IMR-90 (cell line): ENCODE measurements around the gene CCSER2. TPM values are rescaled to one million over a fixed set of nuclear protein-coding genes. Genes with fewer than 3 reads are reported as not detected.

Source experiments
- ATAC-seq: fragments of 200-7000 bp; cut with Tn5 transposase; 2 replicates; pipeline ENCODE4 v1.9.1; 2020; ENCODE audit warnings: low read depth, mild to moderate bottlenecking, moderate library complexity
- BruUV-seq: library from RNA; stranded (reverse); fragments of 400-500 nt; replicated peaks from 2 replicates; lab custom pipeline; 2021; lab: Mats Ljungman, UMichigan
- CTCF ChIA-PET: fragments of 300-600 bp; formaldehyde crosslinking; extraction: SDS; loops from one replicate; lab custom pipeline; 2021; ENCODE audit warnings: antibody characterized with exemption; lab: Yijun Ruan, JAX
- POLR2A ChIA-PET: fragments of 300-600 bp; sonication (Branson Sonifier 250); formaldehyde crosslinking; loops from one replicate; lab custom pipeline; 2022; ENCODE audit warnings: antibody characterized with exemption; ENCODE audit not compliant: unreplicated experiment; lab: Charles Lee
- DNase-seq: peaks from one replicate; pipeline ENCODE4 v3.0.0; 2013
- H2AFZ ChIP-seq: replicated peaks from 2 replicates; pipeline ENCODE3; 2013; ENCODE audit warnings: low read length, mild to moderate bottlenecking; ENCODE audit not compliant: poor library complexity
- H2AK5ac ChIP-seq: 2 replicates; pipeline ENCODE4 v1.6.1; 2013; ENCODE audit warnings: low read depth, low read length, inconsistent platforms
- H2AK9ac ChIP-seq: replicated peaks from 2 replicates; pipeline ENCODE3; 2013; ENCODE audit warnings: mild to moderate bottlenecking, low read depth, low read length, moderate library complexity; ENCODE audit not compliant: poor library complexity
- H2BK120ac ChIP-seq: 2 replicates; pipeline ENCODE4 v1.6.1; 2013; ENCODE audit warnings: low read depth, low read length, inconsistent platforms
- H2BK15ac ChIP-seq: 3 replicates; pipeline ENCODE4 v1.6.1; 2013; ENCODE audit warnings: low read depth, low read length, inconsistent platforms
- H2BK20ac ChIP-seq: 2 replicates; pipeline ENCODE4 v1.6.1; 2013; ENCODE audit warnings: low read depth, mild to moderate bottlenecking, inconsistent platforms, low read length, moderate library complexity
- H2BK5ac ChIP-seq: 2 replicates; pipeline ENCODE4 v1.6.1; 2013; ENCODE audit warnings: mild to moderate bottlenecking, low read depth, low read length, inconsistent platforms; ENCODE audit not compliant: poor library complexity, severe bottlenecking
- H3K14ac ChIP-seq: replicated peaks from 2 replicates; pipeline ENCODE4 v1.6.1; 2013; ENCODE audit warnings: low read depth, low read length, inconsistent platforms
- H3K18ac ChIP-seq: 2 replicates; pipeline ENCODE4 v1.6.1; 2013; ENCODE audit warnings: low read depth, low read length, control low read depth
- H3K23ac ChIP-seq: 2 replicates; pipeline ENCODE4 v1.6.1; 2013; ENCODE audit warnings: low read depth, low read length, inconsistent platforms
- H3K27ac ChIP-seq: 2 replicates; pipeline ENCODE4 v1.5.1; 2013; ENCODE audit warnings: mild to moderate bottlenecking, control low read depth, low read length; ENCODE audit not compliant: insufficient read depth
- H3K27me3 ChIP-seq: 2 replicates; pipeline ENCODE4 v1.6.1; 2013; ENCODE audit warnings: low read length; ENCODE audit not compliant: control insufficient read depth, insufficient read depth
- H3K36me3 ChIP-seq: 2 replicates; pipeline ENCODE4 v1.6.1; 2013; ENCODE audit warnings: low read length, mixed read lengths; ENCODE audit not compliant: control insufficient read depth, insufficient read depth
- H3K4ac ChIP-seq: 2 replicates; pipeline ENCODE4 v1.6.1; 2013; ENCODE audit warnings: low read depth, low read length, inconsistent platforms
- H3K4me1 ChIP-seq: 2 replicates; pipeline ENCODE4 v1.6.1; 2013; ENCODE audit warnings: low read length, mixed read lengths; ENCODE audit not compliant: control insufficient read depth, insufficient read depth
- H3K4me2 ChIP-seq: 2 replicates; pipeline ENCODE4 v1.6.1; 2013; ENCODE audit warnings: low read depth, mild to moderate bottlenecking, control low read depth, low read length, moderate library complexity
- H3K4me3 ChIP-seq: 2 replicates; pipeline ENCODE4 v1.5.1; 2013; ENCODE audit warnings: low read depth, mild to moderate bottlenecking, control low read depth, low read length, moderate library complexity; ENCODE audit not compliant: insufficient read depth
- H3K56ac ChIP-seq: 2 replicates; pipeline ENCODE4 v1.6.1; 2013; ENCODE audit warnings: low read length, inconsistent platforms; ENCODE audit not compliant: insufficient read depth; ENCODE audit errors: extremely low read depth
- H3K79me1 ChIP-seq, 2 experiments: 2 replicates each; pipeline ENCODE4 v1.6.1; 2013; ENCODE audit warnings: low read length in 2 of 2, inconsistent platforms in 1 of 2, low read depth in 1 of 2
- H3K9ac ChIP-seq: 2 replicates; pipeline ENCODE4 v1.6.1; 2013; ENCODE audit warnings: low read depth, low read length, control low read depth
- H3K9me1 ChIP-seq: 2 replicates; pipeline ENCODE4 v1.6.1; 2013; ENCODE audit warnings: low read length, inconsistent platforms; ENCODE audit not compliant: insufficient read depth
- H3K9me3 ChIP-seq: 2 replicates; pipeline ENCODE4 v1.6.1; 2013; ENCODE audit warnings: low read length; ENCODE audit not compliant: control insufficient read depth, insufficient read depth
- H4K20me1 ChIP-seq: 2 replicates; pipeline ENCODE4 v1.6.1; 2013; ENCODE audit warnings: low read length, inconsistent platforms; ENCODE audit not compliant: insufficient read depth
- H4K5ac ChIP-seq: 2 replicates; pipeline ENCODE4 v1.6.1; 2013; ENCODE audit warnings: mild to moderate bottlenecking, low read depth, low read length, control low read depth
- H4K8ac ChIP-seq, 2 experiments: 2 replicates each; pipeline ENCODE4 v1.6.1; 2013; ENCODE audit warnings: low read depth in 2 of 2, low read length in 2 of 2, control low read depth in 1 of 2, inconsistent platforms in 1 of 2
- H4K91ac ChIP-seq: 2 replicates; pipeline ENCODE4 v1.6.1; 2013; ENCODE audit warnings: low read depth, low read length, inconsistent platforms; ENCODE audit not compliant: insufficient read depth
- MAFK ChIP-seq: IDR thresholded peaks from 2 replicates; pipeline ENCODE4 v1.6.1; 2012; ENCODE audit warnings: low read depth, low read length, improper control_type of control experiment
- MAZ ChIP-seq: IDR thresholded peaks from 2 replicates; pipeline ENCODE4 v1.6.1; 2012; ENCODE audit warnings: low read depth, mild to moderate bottlenecking, low read length, improper control_type of control experiment, moderate library complexity, borderline replicate concordance
- SMC3 ChIP-seq: fragments of 150-350 bp; IDR thresholded peaks from 2 replicates; pipeline ENCODE4 v1.6.1; 2016; ENCODE audit warnings: low read depth, mild to moderate bottlenecking, antibody characterized with exemption, low read length, moderate library complexity
- WGBS, 2 experiments: methylation state at CpG; one replicate each; pipeline versions ENCODE4 v1.1.5 to v1.1.7; 2013; ENCODE audit warnings: missing lambda C conversion rate in 2 of 2; ENCODE audit not compliant: insufficient read length in 1 of 2; ENCODE audit errors: extremely low coverage in 2 of 2; 5-methylcytosine and 5-hydroxymethylcytosine counted together
- dilution Hi-C: fragments of 300-500 bp; cut with HindIII; formaldehyde crosslinking; loops from one replicate; pipeline ENCODE4 v1.14.3; 2018; ENCODE audit warnings: low sequenced_read_pairs; ENCODE audit not compliant: unreplicated experiment
- in situ Hi-C: fragments of 300-500 bp; cut with MboI; formaldehyde crosslinking; loops from 3 replicates; pipeline ENCODE4 v1.14.3; 2019; ENCODE audit warnings: low sequenced_read_pairs, inconsistent platforms, mixed read lengths
- intact Hi-C: fragments of 100-400 bp; cut with micrococcal nuclease; formaldehyde crosslinking; loops from 2 replicates; pipeline ENCODE4 v1.10.0; 2022
- polyA plus RNA-seq, 3 experiments: library from polyadenylated mRNA; depleted of rRNA; stranded (reverse); fragments of >200 nt; gene quantifications; 2 replicates each; pipeline ENCODE4 v1.2.3, GENCODE V29; 2012; ENCODE audit warnings: low replicate concordance in 1 of 3
- total RNA-seq: library from RNA; depleted of rRNA; stranded (reverse); fragments of >200 nt; gene quantifications from 2 replicates; pipeline ENCODE4 v1.2.3, GENCODE V29; 2012

Gene CCSER2
- total and polyA plus RNA-seq, 2 of the 4 experiments (the other 2 are of a cell fraction), result 20.4 to 31.7 TPM

DNA sequence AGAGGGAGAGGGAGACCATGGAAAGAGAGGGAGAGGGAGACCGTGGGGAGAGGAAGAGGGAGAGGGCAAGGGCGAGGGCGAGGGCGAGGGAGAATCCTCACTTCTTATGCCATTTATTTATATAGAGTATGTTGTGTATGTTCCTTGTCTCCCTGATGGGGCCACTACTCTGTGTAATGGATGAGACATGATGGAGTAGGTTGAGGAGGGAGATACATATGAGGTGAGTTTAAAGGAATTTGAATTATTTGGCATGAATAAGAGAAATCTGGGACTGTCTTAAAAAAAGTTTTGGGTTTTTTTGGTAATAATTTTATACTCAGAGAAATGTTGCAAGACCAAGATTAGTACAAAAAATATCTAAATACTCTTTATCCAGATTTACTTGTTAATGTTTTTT is 20.1 kb downstream of the CCSER2 start:
- no peak overlapping the region for H4K5ac ChIP-seq
- no peaks in the 10 kb centered on the region for H3K27me3 ChIP-seq
- H3K27ac ChIP-seq, result peak overlapping the region; percentile 63
- H3K14ac ChIP-seq, result no peak overlapping the region
- H2BK15ac ChIP-seq, result no peak overlapping the region
- H3K79me1 ChIP-seq, result peaks cover 12 to 42% of the 10 kb centered on the region in 2 experiments
- intact Hi-C loops, result no loop called here
- H3K9me3 ChIP-seq, result no peaks in the 10 kb centered on the region
- H4K8ac ChIP-seq, result no peak overlapping the region
- no peak overlapping the region; the same call in 1 of the 2 replicates for H2AK5ac ChIP-seq
- peak; percentile 81 for ATAC-seq
- BruUV-seq, result no TSS peak
- no peaks in the 10 kb centered on the region for H3K36me3 ChIP-seq
- dilution Hi-C loops, result no loop called here
- no peak overlapping the region for H2AK9ac ChIP-seq
- WGBS, 2 experiments, result no CpG with 5 or more reads among the region's 4 CpGs
- peak; percentile 83 for DNase-seq
- H3K9me1 ChIP-seq, result peaks cover 2% of the 10 kb centered on the region; the same call in 1 of the 2 replicates
- TF ChIP-seq MAZ (no peak), SMC3 (no peak), MAFK (no peak)
- POLR2A ChIA-PET, result no interaction called here
- H3K4ac ChIP-seq, result no peak overlapping the region
- in situ Hi-C loops, result no loop called here
- no peak overlapping the region for H3K18ac ChIP-seq
- H3K4me1 ChIP-seq, result peaks cover 8% of the 10 kb centered on the region
- peak overlapping the region; percentile 72 for H2BK5ac ChIP-seq
- CTCF ChIA-PET, result no interaction called here
- H2AFZ ChIP-seq, result no peak overlapping the region
- H4K20me1 ChIP-seq, result peaks cover 28% of the 10 kb centered on the region
- H4K91ac ChIP-seq, result no peak overlapping the region
- H2BK120ac ChIP-seq, result no peak overlapping the region
- H3K9ac ChIP-seq, result no peak overlapping the region
- no peak overlapping the region for H2BK20ac ChIP-seq
- no peak overlapping the region for H3K56ac ChIP-seq
- no peak overlapping the region for H3K4me2 ChIP-seq
- no peak overlapping the region for H3K4me3 ChIP-seq
- H3K23ac ChIP-seq, result no peak overlapping the region
